ENCODE measurements around the gene HDHD5. TPM values are rescaled to one million over a fixed set of nuclear protein-coding genes. Genes with fewer than 3 reads are reported as not detected.

HDHD5 gene
- total and polyA plus RNA-seq, 4 donors = 16.7 to 49.2 (median 27.8) TPM

DNA sequence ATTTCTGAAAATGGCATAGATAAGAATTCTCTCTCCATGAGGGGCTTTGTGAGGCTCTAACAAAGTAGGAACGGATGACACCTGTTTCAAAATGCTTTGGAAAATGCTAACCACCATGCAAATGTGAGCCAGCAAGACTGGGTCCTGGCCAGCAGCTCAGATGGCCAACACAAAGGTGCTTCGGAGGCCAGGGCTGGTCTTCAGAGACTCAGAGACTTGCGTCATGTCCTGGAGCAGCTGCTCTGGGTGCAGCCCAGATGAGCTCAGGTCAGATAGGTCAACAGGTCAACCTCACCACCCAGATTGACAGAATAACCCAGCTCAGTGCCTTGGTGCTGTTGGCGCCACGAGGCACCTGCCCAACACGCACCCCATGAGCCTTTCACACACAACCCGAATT lies 25.9 kb downstream of the HDHD5 start:
- TF ChIP-seq, protein P1, sequence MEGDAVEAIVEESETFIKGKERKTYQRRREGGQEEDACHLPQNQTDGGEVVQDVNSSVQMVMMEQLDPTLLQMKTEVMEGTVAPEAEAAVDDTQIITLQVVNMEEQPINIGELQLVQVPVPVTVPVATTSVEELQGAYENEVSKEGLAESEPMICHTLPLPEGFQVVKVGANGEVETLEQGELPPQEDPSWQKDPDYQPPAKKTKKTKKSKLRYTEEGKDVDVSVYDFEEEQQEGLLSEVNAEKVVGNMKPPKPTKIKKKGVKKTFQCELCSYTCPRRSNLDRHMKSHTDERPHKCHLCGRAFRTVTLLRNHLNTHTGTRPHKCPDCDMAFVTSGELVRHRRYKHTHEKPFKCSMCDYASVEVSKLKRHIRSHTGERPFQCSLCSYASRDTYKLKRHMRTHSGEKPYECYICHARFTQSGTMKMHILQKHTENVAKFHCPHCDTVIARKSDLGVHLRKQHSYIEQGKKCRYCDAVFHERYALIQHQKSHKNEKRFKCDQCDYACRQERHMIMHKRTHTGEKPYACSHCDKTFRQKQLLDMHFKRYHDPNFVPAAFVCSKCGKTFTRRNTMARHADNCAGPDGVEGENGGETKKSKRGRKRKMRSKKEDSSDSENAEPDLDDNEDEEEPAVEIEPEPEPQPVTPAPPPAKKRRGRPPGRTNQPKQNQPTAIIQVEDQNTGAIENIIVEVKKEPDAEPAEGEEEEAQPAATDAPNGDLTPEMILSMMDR (IDR thresholded peaks at IDR 0.05; ENCODE audit: control extremely low read depth, extremely low read depth) = no peak
- Histone ChIP-seq H3K4me3 (no peak overlapping the region), H3K36me3 (ENCODE audit: control insufficient read depth in 4 of 4, insufficient read depth in 4 of 4, low read length in 4 of 4) (peaks cover 0 to 20% (median 5%) of the 10 kb centered on the region in 4 donors), H3K9me3 (ENCODE audit: control insufficient read depth in 4 of 4, insufficient read depth in 3 of 4, low read length in 3 of 4) (no peaks in the 10 kb centered on the region), H3K27ac (ENCODE audit: low read depth in 1 of 2, low read length in 1 of 2) (no peak overlapping the region), H3K4me1 (ENCODE audit: control insufficient read depth in 5 of 5, insufficient read depth in 5 of 5, low read length in 5 of 5) (no peaks in the 10 kb centered on the region), H3K27me3 (ENCODE audit: control insufficient read depth in 3 of 3, insufficient read depth in 3 of 3, low read length in 2 of 3) (no peaks in the 10 kb centered on the region), H3K9ac (ENCODE audit: insufficient read depth in 1 of 2, low read length in 2 of 2) (no peak overlapping the region)
- no peak for DNase-seq
- WGBS, 2 donors = 93 to 94% methylated on average over 7 of the region's 7 CpGs
- no peak for ATAC-seq (ENCODE audit: insufficient read depth, low FRiP score)

DNA sequence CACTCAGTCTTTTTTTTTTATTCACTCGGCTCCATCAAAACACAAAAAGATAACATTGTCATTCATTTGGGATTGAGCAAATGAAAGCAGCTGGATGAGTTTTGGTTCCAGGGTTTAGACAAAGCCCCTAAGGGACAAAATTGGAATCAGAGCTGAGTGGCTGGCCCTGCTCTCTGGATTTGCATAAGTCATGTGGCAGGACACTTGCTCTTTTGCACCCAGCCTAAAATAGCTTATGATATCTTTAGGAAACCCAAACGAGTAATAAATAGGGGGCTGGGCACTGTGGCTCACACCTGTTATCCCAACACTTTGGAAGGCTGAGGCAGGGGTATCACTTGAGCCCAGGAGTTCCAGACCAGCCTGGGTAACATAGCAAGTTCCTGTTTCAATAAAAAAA lies 27.0 kb downstream of the HDHD5 start:
- Histone ChIP-seq H3K27ac (ENCODE audit: low read depth in 1 of 2, low read length in 1 of 2) (no peak overlapping the region), H3K9me3 (ENCODE audit: control insufficient read depth in 4 of 4, insufficient read depth in 3 of 4, low read length in 3 of 4) (no peaks in the 10 kb centered on the region), H3K36me3 (ENCODE audit: control insufficient read depth in 4 of 4, insufficient read depth in 4 of 4, low read length in 4 of 4) (peaks cover 0 to 13% (median 0%) of the 10 kb centered on the region in 4 donors), H3K9ac (ENCODE audit: insufficient read depth in 1 of 2, low read length in 2 of 2) (no peak overlapping the region), H3K4me3 (no peak overlapping the region), H3K27me3 (ENCODE audit: control insufficient read depth in 3 of 3, insufficient read depth in 3 of 3, low read length in 2 of 3) (no peaks in the 10 kb centered on the region), H3K4me1 (ENCODE audit: control insufficient read depth in 5 of 5, insufficient read depth in 5 of 5, low read length in 5 of 5) (no peaks in the 10 kb centered on the region)
- ATAC-seq (ENCODE audit: insufficient read depth, low FRiP score) (no peak), DNase-seq (no peak)
- TF ChIP-seq, protein P1 (IDR thresholded peaks at IDR 0.05; ENCODE audit: control extremely low read depth, extremely low read depth) = no peak
- WGBS, 2 donors = 49 to 57% methylated on average over 2 of the region's 2 CpGs

DNA sequence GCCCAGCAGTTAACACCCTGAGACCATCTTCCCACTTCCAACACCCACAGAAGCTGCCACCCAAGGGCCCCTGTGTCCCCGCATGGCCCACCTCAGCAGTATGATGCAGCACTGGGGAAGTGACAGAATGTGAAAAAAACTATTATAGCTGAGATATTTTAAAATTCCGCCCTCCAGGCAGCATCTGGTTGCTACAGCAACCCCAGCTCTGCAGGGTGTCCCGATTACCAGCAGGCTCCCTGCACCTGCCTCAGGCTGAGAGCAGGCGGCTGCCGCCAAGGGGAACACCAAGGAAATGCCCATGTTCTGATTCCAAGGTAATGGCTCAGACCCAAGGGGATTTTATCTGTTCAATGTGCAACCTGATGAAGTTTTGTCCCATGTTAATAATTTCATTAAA lies 27.4 kb downstream of the HDHD5 start:
- no peak for ATAC-seq (ENCODE audit: insufficient read depth, low FRiP score)
- H3K27ac ChIP-seq (ENCODE audit: low read depth in 1 of 2, low read length in 1 of 2) = no peak overlapping the region
- peaks cover 0 to 13% (median 0%) of the 10 kb centered on the region in 4 donors for H3K36me3 ChIP-seq (ENCODE audit: control insufficient read depth in 4 of 4, insufficient read depth in 4 of 4, low read length in 4 of 4)
- H3K27me3 ChIP-seq (ENCODE audit: control insufficient read depth in 3 of 3, insufficient read depth in 3 of 3, low read length in 2 of 3) = no peaks in the 10 kb centered on the region
- WGBS, 2 donors = 65 to 79% methylated on average over 5 of the region's 5 CpGs
- H3K4me3 ChIP-seq = no peak overlapping the region
- H3K4me1 ChIP-seq (ENCODE audit: control insufficient read depth in 5 of 5, insufficient read depth in 5 of 5, low read length in 5 of 5) = no peaks in the 10 kb centered on the region
- TF ChIP-seq, protein P1 (IDR thresholded peaks at IDR 0.05; ENCODE audit: control extremely low read depth, extremely low read depth) = no peak
- H3K9me3 ChIP-seq (ENCODE audit: control insufficient read depth in 4 of 4, insufficient read depth in 3 of 4, low read length in 3 of 4) = no peaks in the 10 kb centered on the region
- no peak overlapping the region for H3K9ac ChIP-seq (ENCODE audit: insufficient read depth in 1 of 2, low read length in 2 of 2)
- DNase-seq = no peak

DNA sequence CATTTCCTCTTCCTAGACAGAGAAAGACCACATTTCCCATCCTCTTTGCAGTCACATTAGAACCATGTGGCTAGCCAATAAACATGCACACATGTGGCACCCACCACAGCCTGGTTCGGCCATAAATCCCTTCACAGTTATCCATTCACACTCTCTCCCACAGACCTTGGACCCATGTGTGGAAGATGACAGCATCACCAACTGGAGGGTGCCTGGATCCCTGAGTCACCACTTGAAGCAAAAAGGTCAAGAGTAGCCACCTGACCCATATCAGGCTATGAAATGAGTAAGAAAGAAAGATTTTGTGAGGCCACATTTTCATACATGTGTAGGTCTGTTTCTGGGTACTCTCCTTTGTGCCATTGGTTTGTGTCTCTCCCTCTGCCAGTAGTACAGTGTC lies 28.9 kb downstream of the HDHD5 start:
- H3K4me1 ChIP-seq (ENCODE audit: control insufficient read depth in 5 of 5, insufficient read depth in 5 of 5, low read length in 5 of 5) = no peaks in the 10 kb centered on the region
- no peak for DNase-seq
- H3K4me3 ChIP-seq = no peak overlapping the region
- no peaks in the 10 kb centered on the region for H3K27me3 ChIP-seq (ENCODE audit: control insufficient read depth in 3 of 3, insufficient read depth in 3 of 3, low read length in 2 of 3)
- no peaks in the 10 kb centered on the region for H3K9me3 ChIP-seq (ENCODE audit: control insufficient read depth in 4 of 4, insufficient read depth in 3 of 4, low read length in 3 of 4)
- H3K36me3 ChIP-seq (ENCODE audit: control insufficient read depth in 4 of 4, insufficient read depth in 4 of 4, low read length in 4 of 4) = peaks cover 0 to 7% (median 0%) of the 10 kb centered on the region in 4 donors
- 87 to 100% methylated on average over 1 of the region's 1 CpG for WGBS, 2 donors
- ATAC-seq (ENCODE audit: insufficient read depth, low FRiP score) = no peak
- no peak overlapping the region for H3K9ac ChIP-seq (ENCODE audit: insufficient read depth in 1 of 2, low read length in 2 of 2)
- TF ChIP-seq, protein P1 (IDR thresholded peaks at IDR 0.05; ENCODE audit: control extremely low read depth, extremely low read depth) = no peak
- no peak overlapping the region for H3K27ac ChIP-seq (ENCODE audit: low read depth in 1 of 2, low read length in 1 of 2)
